Renal pelvis (tissue), 3 donors: ENCODE measurements around the gene CLMP. TPM values are rescaled to one million over a fixed set of nuclear protein-coding genes. Genes with fewer than 3 reads are reported as not detected.

ENCODE experiments used
- polyA plus RNA-seq, 3 donors: library from polyadenylated mRNA; unstranded; fragments of 120-200 nt; gene quantifications; one replicate each; pipeline ENCODE4 v1.2.1, GENCODE V29; 2013; ENCODE audit not compliant: insufficient read length in 3 of 3

The CLMP gene
- polyA plus RNA-seq, 3 donors, result 26.1 to 30.7 (median 27.2) TPM

Other genes with a start within 250 kb of the CLMP start
- not detected for gene BSX, start 213.4 kb downstream of the CLMP start, polyA plus RNA-seq
- gene HSPA8, start 133.1 kb downstream of the CLMP start, polyA plus RNA-seq, result 1,000 to 10,000 TPM; 1,151 to 1,482 (median 1,389) TPM
- gene GRAMD1B, start 235.0 kb upstream of the CLMP start, polyA plus RNA-seq, result 10 to 100 TPM; 12.8 to 16.0 (median 15.3) TPM